D721Med (cell line): Measurements from ENCODE around the gene CIB4.

Experiments
- DNase-seq: peaks from one replicate; pipeline ENCODE4 v3.0.0; 2011; ENCODE audit warnings: low spot score; ENCODE audit not compliant: insufficient read length
- FAIRE-seq: peaks from 2 replicates; lab custom pipeline; 2011; peaks lifted over from hg19 to GRCh38; lab: Jason Lieb, UNC
- CTCF ChIP-seq: IDR thresholded peaks from 2 replicates; pipeline ENCODE4 v1.5.1; 2012; ENCODE audit warnings: mild to moderate bottlenecking, control low read depth; ENCODE audit not compliant: insufficient read depth; ENCODE audit errors: missing control alignments

Gene CIB4

GRCh38 chr2:26623541-26624495 lies 17.3 kb downstream of the CIB4 start:
- FAIRE-seq (no peak), DNase-seq (no peak)
- TF ChIP-seq CTCF = no peak

GRCh38 chr2:26621469-26622199 lies 19.5 kb downstream of the CIB4 start:
- no peak for FAIRE-seq
- TF ChIP-seq CTCF = no peak
- no peak for DNase-seq

- DNase-seq (no peak), FAIRE-seq (no peak)
- no peak for TF ChIP-seq CTCF
Measured at GRCh38 chr2:26620031-26620605, 21.0 kb downstream of the CIB4 start.

GRCh38 chr2:26619521-26619951 lies 21.6 kb downstream of the CIB4 start:
- FAIRE-seq (no peak), DNase-seq (no peak)
- no peak for TF ChIP-seq CTCF

GRCh38 chr2:26619096-26619495 lies 22.1 kb downstream of the CIB4 start:
- FAIRE-seq (no peak), DNase-seq (no peak)
- no peak for TF ChIP-seq CTCF

GRCh38 chr2:26618611-26619010 lies 22.6 kb downstream of the CIB4 start:
- no peak for DNase-seq
- no peak for FAIRE-seq
- no peak for TF ChIP-seq CTCF
